Body of pancreas (tissue), 4 donors: Measurements from ENCODE around the gene SEMA5B.

Experiments used
- POLR2A ChIP-seq, 3 donors: fragments of 450-650 bp; IDR thresholded peaks; one replicate each; pipeline ENCODE4 v1.6.1; 2016; ENCODE audit warnings: antibody characterized with exemption in 3 of 3, mild to moderate bottlenecking in 2 of 3
- TF ChIP-seq, protein P1 (sequence below), 7 experiments: fragments of 450-650 bp in 4 of 7; fragments of 200-600 bp in 3 of 7; sonication (generic) in 3 of 7; IDR thresholded peaks; one replicate each; pipeline ENCODE4 v1.5.1; 2016 to 2019; ENCODE audit warnings: antibody characterized with exemption in 7 of 7

GRCh38 chr3:122998206-122998605 lies 29.4 kb downstream of the SEMA5B start:
- TF ChIP-seq, protein P1, sequence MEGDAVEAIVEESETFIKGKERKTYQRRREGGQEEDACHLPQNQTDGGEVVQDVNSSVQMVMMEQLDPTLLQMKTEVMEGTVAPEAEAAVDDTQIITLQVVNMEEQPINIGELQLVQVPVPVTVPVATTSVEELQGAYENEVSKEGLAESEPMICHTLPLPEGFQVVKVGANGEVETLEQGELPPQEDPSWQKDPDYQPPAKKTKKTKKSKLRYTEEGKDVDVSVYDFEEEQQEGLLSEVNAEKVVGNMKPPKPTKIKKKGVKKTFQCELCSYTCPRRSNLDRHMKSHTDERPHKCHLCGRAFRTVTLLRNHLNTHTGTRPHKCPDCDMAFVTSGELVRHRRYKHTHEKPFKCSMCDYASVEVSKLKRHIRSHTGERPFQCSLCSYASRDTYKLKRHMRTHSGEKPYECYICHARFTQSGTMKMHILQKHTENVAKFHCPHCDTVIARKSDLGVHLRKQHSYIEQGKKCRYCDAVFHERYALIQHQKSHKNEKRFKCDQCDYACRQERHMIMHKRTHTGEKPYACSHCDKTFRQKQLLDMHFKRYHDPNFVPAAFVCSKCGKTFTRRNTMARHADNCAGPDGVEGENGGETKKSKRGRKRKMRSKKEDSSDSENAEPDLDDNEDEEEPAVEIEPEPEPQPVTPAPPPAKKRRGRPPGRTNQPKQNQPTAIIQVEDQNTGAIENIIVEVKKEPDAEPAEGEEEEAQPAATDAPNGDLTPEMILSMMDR (IDR thresholded peaks at IDR 0.05) = no peak
- no peak for TF ChIP-seq POLR2A (IDR thresholded peaks at IDR 0.05)
